Neural cell (in vitro differentiated cells): Measurements from ENCODE around the gene AXL.

Experiments used
- POLR2AphosphoS5 ChIP-seq: IDR thresholded peaks from 2 replicates; pipeline ENCODE4 v1.6.1; 2012
- RAD21 ChIP-seq: fragments of 450-650 bp; conservative IDR thresholded peaks from 2 replicates; pipeline ENCODE4 v1.6.1; 2014; ENCODE audit warnings: antibody characterized with exemption, mild to moderate bottlenecking, moderate library complexity
- TF ChIP-seq, protein P1 (sequence below): fragments of 450-650 bp; IDR thresholded peaks from 2 replicates; pipeline ENCODE4 v1.5.1; 2014; ENCODE audit warnings: antibody characterized with exemption, mild to moderate bottlenecking, moderate library complexity; ENCODE audit not compliant: poor library complexity, severe bottlenecking

DNA sequence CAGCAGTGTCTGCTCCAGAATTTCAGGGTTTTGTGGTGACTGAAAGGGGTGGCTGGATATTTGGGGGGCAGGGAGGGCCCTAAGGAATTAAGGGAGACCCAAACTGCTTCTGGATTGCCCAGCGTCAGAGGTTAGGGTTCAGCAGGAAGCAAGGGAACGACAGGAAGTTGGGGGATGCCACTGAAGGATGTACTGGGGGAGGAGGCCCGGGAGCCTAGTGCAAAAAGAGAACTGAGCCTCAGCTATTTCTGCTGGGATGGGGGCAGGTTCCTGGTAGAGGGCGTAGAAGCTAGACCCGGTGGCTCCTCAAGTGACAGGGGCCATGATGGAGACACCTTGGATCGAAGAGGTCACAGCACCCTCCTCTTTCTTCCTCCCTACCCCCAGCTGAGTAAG is 24.9 kb upstream of the AXL start:
- TF ChIP-seq RAD21 (no peak), POLR2AphosphoS5 (no peak)
- TF ChIP-seq, protein P1, sequence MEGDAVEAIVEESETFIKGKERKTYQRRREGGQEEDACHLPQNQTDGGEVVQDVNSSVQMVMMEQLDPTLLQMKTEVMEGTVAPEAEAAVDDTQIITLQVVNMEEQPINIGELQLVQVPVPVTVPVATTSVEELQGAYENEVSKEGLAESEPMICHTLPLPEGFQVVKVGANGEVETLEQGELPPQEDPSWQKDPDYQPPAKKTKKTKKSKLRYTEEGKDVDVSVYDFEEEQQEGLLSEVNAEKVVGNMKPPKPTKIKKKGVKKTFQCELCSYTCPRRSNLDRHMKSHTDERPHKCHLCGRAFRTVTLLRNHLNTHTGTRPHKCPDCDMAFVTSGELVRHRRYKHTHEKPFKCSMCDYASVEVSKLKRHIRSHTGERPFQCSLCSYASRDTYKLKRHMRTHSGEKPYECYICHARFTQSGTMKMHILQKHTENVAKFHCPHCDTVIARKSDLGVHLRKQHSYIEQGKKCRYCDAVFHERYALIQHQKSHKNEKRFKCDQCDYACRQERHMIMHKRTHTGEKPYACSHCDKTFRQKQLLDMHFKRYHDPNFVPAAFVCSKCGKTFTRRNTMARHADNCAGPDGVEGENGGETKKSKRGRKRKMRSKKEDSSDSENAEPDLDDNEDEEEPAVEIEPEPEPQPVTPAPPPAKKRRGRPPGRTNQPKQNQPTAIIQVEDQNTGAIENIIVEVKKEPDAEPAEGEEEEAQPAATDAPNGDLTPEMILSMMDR: no peak
